Adrenal gland (tissue), 5 donors: ENCODE results near the gene AQP2.

Source experiments
- POLR2A ChIP-seq, 2 donors: fragments of 450-650 bp; IDR thresholded peaks; one replicate each; pipeline ENCODE4 v1.6.1; 2017; ENCODE audit warnings: antibody characterized with exemption in 2 of 2, mild to moderate bottlenecking in 2 of 2, moderate library complexity in 1 of 2
- TF ChIP-seq, protein P1 (sequence below), 6 experiments: fragments of 450-650 bp in 4 of 6; fragments of 200-600 bp in 2 of 6; sonication (generic) in 1 of 6; IDR thresholded peaks; 1 replicate in 5 of 6; 2 replicates in 1 of 6; pipeline versions ENCODE4 v1.5.1 to v1.8.0; 2016 to 2021; ENCODE audit warnings: antibody characterized with exemption in 6 of 6, mild to moderate bottlenecking in 2 of 6, moderate library complexity in 1 of 6
- donor health status: DM: no; HTN: no; CAD: no.

DNA sequence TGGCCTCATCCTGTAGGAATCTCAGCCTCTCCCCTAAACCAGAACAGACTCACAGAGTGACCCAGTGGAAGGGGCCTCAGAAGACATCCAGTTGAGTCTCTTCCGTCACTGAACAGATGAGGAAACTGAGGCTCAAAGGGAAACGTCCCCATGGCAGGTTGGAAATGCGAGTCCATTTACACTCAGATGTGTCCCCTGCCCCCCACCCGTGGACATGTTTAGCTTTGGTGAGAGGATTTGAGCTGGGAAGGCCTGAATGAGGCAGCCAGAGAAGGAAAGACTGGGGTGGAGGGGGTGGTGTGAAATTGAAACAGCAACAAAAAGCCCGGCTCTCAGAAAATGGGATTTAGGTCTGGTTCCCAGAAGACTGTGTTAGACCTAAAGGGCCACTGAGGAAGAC is 48.6 kb upstream of the AQP2 start:
- TF ChIP-seq POLR2A (IDR thresholded peaks at IDR 0.05) = no peak
- TF ChIP-seq, protein P1, sequence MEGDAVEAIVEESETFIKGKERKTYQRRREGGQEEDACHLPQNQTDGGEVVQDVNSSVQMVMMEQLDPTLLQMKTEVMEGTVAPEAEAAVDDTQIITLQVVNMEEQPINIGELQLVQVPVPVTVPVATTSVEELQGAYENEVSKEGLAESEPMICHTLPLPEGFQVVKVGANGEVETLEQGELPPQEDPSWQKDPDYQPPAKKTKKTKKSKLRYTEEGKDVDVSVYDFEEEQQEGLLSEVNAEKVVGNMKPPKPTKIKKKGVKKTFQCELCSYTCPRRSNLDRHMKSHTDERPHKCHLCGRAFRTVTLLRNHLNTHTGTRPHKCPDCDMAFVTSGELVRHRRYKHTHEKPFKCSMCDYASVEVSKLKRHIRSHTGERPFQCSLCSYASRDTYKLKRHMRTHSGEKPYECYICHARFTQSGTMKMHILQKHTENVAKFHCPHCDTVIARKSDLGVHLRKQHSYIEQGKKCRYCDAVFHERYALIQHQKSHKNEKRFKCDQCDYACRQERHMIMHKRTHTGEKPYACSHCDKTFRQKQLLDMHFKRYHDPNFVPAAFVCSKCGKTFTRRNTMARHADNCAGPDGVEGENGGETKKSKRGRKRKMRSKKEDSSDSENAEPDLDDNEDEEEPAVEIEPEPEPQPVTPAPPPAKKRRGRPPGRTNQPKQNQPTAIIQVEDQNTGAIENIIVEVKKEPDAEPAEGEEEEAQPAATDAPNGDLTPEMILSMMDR (IDR thresholded peaks at IDR 0.05) = no peak
